ENCODE data around the gene DBF4. TPM values are rescaled to one million over a fixed set of nuclear protein-coding genes. Genes with fewer than 3 reads are reported as not detected.

DBF4 gene
- total RNA-seq, 1 donor from 2014 or later, result 13.8 TPM

Other genes starting within 250 kb of the DBF4 start
- gene RUNDC3B, start 248.1 kb upstream of the DBF4 start, total RNA-seq, result 0.88 and 1.7 TPM in 2 replicates
- 7.5 and 12.7 TPM in 2 replicates for gene SLC25A40, start 133 bp upstream of the DBF4 start, total RNA-seq
- gene ADAM22, start 57.8 kb downstream of the DBF4 start, total RNA-seq, result 1.1 and 2.0 TPM in 2 replicates